RPMI8226 (cell line): ENCODE data around the gene SLC37A1.
"Not testable (repeated sequence)": the region's sequence is repeated elsewhere in the genome, so short reads cannot be mapped to it uniquely, and the experiment has no call there.

ENCODE experiments used
- DNase-seq: peaks from one replicate; pipeline ENCODE4 v3.0.0-alpha.2; 2015

Gene SLC37A1

DNA sequence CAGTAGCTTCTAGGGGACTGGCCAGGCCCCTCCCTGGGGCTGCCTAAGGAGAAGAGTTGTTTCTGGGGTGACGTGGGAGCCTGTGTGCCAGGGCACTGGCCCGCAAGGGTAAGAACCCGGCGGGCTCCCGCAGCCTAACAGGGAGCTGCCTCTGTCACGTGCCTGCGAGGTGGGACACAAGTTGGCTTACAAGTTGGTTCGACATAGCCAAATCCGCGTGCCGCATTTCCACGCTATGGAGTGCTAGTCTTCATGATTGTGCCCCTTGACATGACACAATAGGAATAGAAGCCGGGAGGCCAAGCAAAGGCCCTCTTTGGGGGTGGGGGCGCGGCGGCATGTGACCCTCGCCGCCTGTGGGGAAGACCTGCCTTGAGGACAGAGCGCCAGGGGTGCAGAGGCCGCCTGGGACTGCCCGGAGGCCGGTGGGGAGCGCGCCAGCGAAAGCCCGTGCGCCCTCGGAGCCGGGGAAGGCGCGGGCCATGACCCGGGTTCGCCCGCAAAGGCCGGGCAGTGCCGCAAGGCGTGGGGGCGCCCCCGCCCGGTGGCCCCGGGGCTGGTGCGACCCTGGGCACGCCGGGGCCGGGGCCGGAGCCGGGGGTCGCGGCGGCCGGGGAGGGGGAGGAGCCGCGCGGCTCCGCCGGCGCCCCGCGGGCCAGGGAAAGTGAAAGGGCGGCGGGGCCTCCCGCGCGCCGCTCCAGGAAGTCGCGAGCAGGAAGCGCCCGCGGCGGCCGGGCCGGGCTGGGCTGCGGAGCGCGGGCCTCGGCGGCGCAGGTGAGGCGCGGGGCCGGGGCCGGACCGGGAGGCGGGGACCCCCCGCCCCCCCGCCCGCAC lies at the start of gene SLC37A1:
SLC37A1 (plus strand) TSS at position 702 of the 834 bp plus-strand sequence. CDS start 4,603 bp downstream, outside the sequence.
- DNase-seq = peak; percentile 53

GRCh38 chr21:42463861-42464515 lies 49.7 kb upstream of the SLC37A1 start:
- DNase-seq = no peak

DNA sequence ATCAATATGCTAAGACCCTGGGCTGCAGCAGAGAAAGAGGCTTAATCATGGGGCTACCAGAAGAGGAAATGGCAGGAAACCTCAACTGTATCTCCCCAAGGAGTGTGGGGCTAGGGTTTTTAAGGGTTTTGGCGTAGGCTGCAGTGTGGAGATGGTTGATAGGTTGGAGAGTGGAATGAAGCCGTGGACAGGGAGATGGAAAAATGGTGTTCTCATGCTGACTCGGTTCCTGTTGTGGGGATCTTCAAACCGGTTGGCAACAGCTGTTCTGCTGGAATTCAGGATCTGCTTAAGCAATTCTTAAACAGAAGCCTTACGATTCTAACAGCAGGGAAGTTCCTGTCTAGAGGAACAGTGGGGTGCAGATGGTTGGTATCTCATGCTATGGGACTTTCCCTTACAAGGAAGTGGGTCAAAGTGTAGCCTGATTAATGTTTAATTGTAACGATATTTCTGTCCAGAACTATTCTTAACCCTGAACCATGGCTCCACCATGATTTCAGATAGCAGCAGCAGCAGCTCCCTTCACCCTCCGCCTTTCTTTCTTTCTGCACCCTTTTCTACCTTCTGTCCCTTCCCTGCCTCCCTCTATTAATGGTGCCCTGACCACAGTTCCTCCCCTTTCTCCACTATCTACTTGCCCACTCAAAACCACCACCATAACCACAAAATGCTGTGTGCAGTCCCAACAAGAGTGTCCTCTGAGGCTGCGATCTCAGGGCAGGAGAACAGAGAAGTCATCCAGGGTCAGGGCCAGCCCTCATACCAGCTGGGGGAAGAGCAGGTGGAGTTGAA lies 48.4 kb upstream of the SLC37A1 start:
- DNase-seq = peak; percentile 28

GRCh38 chr21:42465803-42466127 lies 47.9 kb upstream of the SLC37A1 start:
- no peak for DNase-seq

DNA sequence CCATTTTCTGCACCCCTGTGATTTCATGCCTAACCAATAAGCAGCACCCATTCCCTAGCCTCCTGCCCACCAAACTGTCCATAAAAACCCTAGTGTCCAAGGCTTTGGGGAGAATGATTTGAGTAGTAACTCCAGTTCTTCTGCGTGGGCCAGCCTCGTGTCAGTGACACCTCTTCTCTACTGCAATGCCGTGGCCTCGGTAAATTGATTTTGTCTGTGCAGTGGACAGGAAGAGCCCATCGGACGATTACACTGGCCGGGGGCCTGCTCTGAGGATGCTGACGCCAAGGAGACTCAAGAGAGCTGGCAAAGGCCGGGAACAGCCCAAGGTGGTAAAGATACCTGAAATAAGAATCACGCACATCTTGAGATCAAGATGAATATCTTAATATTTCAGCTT lies 47.0 kb upstream of the SLC37A1 start:
- DNase-seq = no peak

DNA sequence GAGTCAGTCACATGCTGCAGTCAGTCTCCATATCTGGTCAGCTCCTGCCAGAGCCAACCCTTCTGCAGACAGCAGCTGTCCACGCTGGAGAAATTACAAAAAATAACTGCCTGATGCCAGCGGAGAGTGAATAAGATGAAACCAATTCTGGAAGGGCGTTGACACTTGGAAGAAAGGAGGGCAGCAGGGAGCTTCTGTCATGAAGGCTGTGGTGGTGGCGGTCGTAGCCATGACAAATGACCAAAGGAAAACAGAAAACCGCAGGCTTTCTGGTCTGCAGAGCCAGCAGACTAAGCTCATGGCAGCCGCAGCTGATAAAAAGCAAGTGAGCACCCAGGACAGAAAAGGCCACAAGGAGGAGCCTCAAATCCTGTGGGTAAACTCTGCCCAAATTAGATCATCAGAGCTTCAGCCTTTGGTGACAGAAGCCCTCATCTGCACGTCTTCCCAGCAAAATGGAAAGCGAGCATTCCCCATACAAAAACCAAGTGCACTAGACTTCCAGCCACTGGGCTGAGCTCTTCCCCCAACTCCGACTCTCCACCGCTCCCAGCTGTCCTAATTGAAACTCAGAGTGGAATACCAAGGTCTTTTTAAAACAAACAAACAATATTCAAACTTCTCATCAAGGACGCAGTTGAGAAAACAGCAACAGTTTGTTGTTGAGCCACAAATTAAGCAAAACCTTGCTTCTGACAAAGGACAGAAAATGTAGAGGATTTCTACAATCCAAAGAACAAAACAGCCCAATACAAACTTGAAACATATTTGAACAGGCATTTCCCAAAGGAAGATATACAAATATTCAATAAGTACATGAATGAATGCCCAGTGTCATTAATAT lies 46.3 kb upstream of the SLC37A1 start:
- peak; percentile 80 for DNase-seq

DNA sequence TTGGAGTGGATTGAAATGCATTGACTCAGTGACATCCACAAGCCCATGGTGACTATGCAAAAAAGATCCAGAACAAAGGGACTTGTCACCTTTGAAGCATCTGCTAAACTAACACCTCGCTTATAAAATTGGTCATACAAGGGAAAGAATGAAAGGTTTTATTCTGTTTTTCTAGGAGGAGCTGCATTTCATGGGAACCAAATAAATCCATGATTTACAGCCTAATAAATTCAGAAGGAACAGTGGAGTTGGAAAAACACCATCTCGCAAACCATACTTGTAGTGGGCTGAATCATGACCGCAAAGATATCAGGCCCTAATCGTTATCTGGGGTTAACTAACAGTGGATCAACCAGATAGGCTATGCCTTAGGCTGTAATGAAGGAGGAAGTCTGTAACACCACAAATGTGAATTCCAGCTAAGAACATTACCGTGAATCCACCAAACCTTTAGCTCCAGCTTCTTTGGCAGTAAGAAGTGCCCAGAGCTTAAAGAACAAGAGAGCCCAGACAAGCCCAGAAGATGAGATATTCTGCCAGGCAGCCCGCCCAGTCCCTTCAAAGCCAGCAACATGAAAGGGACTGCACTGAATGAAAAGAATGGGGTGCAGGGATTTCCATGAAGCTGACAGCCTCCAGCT lies 45.0 kb upstream of the SLC37A1 start:
- DNase-seq = no peak

DNA sequence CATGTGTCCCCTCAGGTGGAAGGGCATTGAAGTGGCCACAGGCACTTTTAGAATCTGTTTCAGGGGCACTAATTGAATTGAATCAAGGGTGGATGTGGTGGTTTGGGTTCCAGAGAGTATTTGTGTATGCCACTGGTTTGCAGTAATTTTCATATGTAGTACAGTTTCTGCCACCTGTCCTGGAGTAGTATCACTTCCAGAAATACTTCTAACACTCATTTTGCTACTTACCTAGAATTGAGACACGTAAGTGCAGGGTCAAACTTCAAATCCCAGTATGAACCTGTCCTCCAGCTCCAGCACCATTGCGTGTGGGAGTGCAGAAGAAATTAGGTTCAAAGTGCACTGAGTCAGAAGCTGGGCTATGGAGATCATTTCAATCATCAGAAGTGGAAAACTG lies 44.4 kb upstream of the SLC37A1 start:
- DNase-seq = no peak

GRCh38 chr21:42469726-42470125 lies 43.9 kb upstream of the SLC37A1 start:
- not testable (repeated sequence) for DNase-seq

GRCh38 chr21:42471206-42471605 lies 42.4 kb upstream of the SLC37A1 start:
- no peak for DNase-seq

- no peak for DNase-seq
Measured at GRCh38 chr21:42471716-42472330, 41.8 kb upstream of the SLC37A1 start.

DNA sequence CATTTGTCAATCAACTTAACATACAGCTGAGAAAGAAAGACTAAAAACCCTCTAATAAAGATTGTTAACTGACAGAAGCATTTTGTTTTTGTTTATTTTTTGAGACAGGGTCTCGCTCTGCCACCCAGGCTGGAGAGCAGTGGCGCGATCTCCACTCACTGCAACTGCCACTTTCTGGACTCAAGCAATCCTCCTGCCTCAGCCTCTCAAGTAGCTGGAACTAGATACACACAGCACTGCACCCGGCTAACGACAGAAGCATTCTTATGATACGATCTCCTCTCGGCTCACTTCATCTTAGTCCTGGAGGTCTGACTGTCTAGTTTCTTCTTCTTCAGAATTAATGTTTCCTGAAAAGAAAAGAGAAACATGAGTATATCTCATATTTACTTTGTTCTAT lies 41.1 kb upstream of the SLC37A1 start:
- no peak for DNase-seq

GRCh38 chr21:42473498-42474042 lies 40.1 kb upstream of the SLC37A1 start:
- DNase-seq = no peak

- DNase-seq = no peak
Measured at GRCh38 chr21:42474043-42474831, 39.4 kb upstream of the SLC37A1 start.

DNA sequence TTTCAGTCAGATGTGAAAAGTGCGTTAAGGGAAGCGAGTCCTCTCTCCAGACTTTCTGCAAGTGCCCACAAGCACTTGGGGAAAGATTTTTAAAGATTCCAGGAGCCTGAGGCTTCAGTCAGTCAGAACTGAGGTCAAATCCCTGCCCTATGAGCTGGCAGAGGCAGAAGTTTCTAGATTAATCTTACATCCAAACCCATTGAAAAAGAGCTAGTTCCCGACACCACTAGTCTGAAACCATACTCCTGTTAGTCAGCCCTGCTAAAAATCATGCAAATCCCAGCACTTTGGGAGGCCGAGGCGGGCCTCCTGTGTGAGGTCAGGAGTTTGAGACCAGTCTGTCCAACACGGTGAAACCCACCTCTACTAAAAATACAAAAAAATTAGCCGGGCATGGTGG lies 38.6 kb upstream of the SLC37A1 start:
- no peak for DNase-seq

GRCh38 chr21:42475526-42476387 lies 37.9 kb upstream of the SLC37A1 start:
- no peak for DNase-seq

DNA sequence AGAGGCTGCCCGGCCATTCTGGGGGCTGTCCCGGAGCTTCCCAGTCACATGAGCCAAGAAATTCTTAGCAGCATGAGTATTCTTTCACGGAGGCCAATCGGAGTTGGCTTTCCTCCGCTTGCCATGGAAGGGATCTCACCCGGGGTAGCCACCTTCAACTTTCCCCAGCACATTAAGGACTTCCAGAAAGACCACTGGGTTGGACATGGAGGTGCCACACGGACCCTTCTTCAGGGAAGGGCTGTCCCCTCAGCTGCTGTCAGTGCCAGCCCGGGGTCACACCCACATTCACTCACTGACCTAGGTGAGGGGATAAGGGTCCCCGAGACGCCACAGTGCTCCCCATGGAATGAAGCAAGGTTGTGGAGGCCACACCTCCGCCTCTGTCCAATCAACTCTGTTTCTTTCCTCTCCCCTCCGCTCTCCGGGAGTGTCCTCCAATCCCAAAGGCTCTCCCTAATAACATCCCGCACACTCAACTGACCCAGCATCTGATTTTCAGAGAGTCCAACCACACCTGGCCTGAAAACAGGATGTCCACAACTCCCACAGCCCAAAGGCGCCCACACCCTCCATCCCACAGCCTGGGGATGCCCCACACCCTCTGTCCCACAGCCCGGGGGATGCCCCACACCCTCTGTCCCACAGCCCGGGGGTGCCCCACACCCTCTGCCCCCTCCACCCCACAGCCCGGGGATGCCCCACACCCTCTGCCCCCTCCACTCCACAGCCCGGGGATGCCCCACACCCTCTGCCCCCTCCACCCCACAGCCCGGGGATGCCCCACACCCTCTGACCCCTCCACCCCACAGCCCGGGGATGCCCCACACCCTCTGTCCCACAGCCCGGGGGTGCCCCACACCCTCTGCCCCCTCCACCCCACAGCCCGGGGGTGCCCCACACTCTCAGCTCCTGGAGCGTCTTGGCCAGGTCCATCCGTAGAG lies 37.0 kb upstream of the SLC37A1 start:
- no peak for DNase-seq

GRCh38 chr21:42478504-42478903 lies 35.1 kb upstream of the SLC37A1 start:
- DNase-seq = no peak
